GM12878 (cell line): Measurements from ENCODE around the gene MAPK8.

Experiments
- POLR2AphosphoS5 ChIP-seq: IDR thresholded peaks from 2 replicates; pipeline ENCODE4 v1.6.1; 2011; ENCODE audit warnings: mild to moderate bottlenecking, low read length, inconsistent platforms
- RUNX3 ChIP-seq: IDR thresholded peaks from 2 replicates; pipeline ENCODE4 v1.6.1; 2012; ENCODE audit warnings: low read length, inconsistent platforms
- ZNF207 ChIP-seq: fragments of 450-650 bp; IDR thresholded peaks from 2 replicates; pipeline ENCODE4 v1.6.1; 2014; ENCODE audit warnings: antibody characterized with exemption, mild to moderate bottlenecking, borderline replicate concordance
- TF ChIP-seq, protein P1 (sequence below), 3 experiments: IDR thresholded peaks in 2 of 3; conservative IDR thresholded peaks in 1 of 3; 2 replicates each; pipeline ENCODE4 v1.5.1; 2011; ENCODE audit warnings: low read depth in 3 of 3, low read length in 3 of 3, mild to moderate bottlenecking in 3 of 3, control low read depth in 2 of 3, moderate library complexity in 2 of 3, inconsistent platforms in 1 of 3, mixed read lengths in 1 of 3; ENCODE audit not compliant: control insufficient read depth in 2 of 3, insufficient read depth in 1 of 3; ENCODE audit errors: extremely low read depth in 1 of 3

- TF ChIP-seq ZNF207 = no peak
- peak; percentile 50 for TF ChIP-seq RUNX3
- TF ChIP-seq POLR2AphosphoS5 = peak; percentile 65
- TF ChIP-seq, protein P1, sequence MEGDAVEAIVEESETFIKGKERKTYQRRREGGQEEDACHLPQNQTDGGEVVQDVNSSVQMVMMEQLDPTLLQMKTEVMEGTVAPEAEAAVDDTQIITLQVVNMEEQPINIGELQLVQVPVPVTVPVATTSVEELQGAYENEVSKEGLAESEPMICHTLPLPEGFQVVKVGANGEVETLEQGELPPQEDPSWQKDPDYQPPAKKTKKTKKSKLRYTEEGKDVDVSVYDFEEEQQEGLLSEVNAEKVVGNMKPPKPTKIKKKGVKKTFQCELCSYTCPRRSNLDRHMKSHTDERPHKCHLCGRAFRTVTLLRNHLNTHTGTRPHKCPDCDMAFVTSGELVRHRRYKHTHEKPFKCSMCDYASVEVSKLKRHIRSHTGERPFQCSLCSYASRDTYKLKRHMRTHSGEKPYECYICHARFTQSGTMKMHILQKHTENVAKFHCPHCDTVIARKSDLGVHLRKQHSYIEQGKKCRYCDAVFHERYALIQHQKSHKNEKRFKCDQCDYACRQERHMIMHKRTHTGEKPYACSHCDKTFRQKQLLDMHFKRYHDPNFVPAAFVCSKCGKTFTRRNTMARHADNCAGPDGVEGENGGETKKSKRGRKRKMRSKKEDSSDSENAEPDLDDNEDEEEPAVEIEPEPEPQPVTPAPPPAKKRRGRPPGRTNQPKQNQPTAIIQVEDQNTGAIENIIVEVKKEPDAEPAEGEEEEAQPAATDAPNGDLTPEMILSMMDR (IDR thresholded peaks at IDR 0.05 in 2 of 3, conservative IDR thresholded peaks at IDR 0.05 in 1 of 3; ENCODE audit: control insufficient read depth in 2 of 3, extremely low read depth in 1 of 3, insufficient read depth in 1 of 3, low read depth in 3 of 3, low read length in 3 of 3) = no peak
Observed at GRCh38 chr10:48287417-48288391, 18.8 kb upstream of the MAPK8 start.
